Neural cell (in vitro differentiated cells): ENCODE data around the gene RNLS.

Experiments used
- EP300 ChIP-seq: fragments of 450-650 bp; conservative IDR thresholded peaks from 2 replicates; pipeline ENCODE4 v1.6.1; 2014; ENCODE audit warnings: antibody characterized with exemption, mild to moderate bottlenecking, moderate library complexity; ENCODE audit not compliant: poor library complexity, severe bottlenecking
- EZH2 ChIP-seq: fragments of 200-600, 300-800 bp; shearing (Covaris generic), sonication (generic); IDR thresholded peaks from 2 replicates; pipeline ENCODE4 v1.6.1; 2014; ENCODE audit warnings: antibody characterized with exemption, low read length, borderline replicate concordance, mild to moderate bottlenecking; ENCODE audit not compliant: insufficient read depth, poor library complexity, severe bottlenecking
- MXI1 ChIP-seq: fragments of 450-650 bp; conservative IDR thresholded peaks from 2 replicates; pipeline ENCODE4 v1.6.1; 2014; ENCODE audit warnings: antibody characterized with exemption, mild to moderate bottlenecking; ENCODE audit not compliant: poor library complexity, severe bottlenecking
- POLR2AphosphoS5 ChIP-seq: IDR thresholded peaks from 2 replicates; pipeline ENCODE4 v1.6.1; 2012
- RAD21 ChIP-seq: fragments of 450-650 bp; conservative IDR thresholded peaks from 2 replicates; pipeline ENCODE4 v1.6.1; 2014; ENCODE audit warnings: antibody characterized with exemption, mild to moderate bottlenecking, moderate library complexity
- SMC3 ChIP-seq: fragments of 450-650 bp; conservative IDR thresholded peaks from 2 replicates; pipeline ENCODE4 v1.6.1; 2014; ENCODE audit warnings: antibody characterized with exemption, mild to moderate bottlenecking, moderate library complexity; ENCODE audit not compliant: poor library complexity
- TAF1 ChIP-seq: IDR thresholded peaks from 2 replicates; pipeline ENCODE4 v1.6.1; 2012; ENCODE audit warnings: low read depth
- TF ChIP-seq, protein P1 (sequence below): fragments of 450-650 bp; IDR thresholded peaks from 2 replicates; pipeline ENCODE4 v1.5.1; 2014; ENCODE audit warnings: antibody characterized with exemption, mild to moderate bottlenecking, moderate library complexity; ENCODE audit not compliant: poor library complexity, severe bottlenecking
- TF ChIP-seq, protein P2 (sequence below): IDR thresholded peaks from 2 replicates; pipeline ENCODE4 v1.6.1; 2012; ENCODE audit warnings: borderline replicate concordance

DNA sequence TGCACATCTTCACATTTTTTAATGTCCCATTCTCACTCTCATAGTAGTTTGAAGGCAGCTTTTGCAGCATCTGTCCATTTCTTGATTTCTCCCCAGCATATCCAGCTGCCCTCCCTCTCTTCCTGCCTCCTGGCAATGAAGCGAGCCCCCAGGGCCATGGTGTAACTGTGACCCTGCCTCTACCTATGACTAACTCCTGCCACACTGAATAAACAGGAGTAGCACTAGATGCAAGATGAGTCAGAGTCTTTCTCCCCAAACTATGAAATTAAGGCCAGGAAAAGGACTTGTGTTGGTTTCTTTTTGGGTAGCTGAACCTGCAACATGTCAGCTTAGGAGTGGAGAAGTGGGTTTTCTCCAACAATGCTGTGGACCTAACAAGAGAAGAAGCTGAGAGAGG, 329.0 kb downstream of the RNLS start:
- TF ChIP-seq, protein P1, sequence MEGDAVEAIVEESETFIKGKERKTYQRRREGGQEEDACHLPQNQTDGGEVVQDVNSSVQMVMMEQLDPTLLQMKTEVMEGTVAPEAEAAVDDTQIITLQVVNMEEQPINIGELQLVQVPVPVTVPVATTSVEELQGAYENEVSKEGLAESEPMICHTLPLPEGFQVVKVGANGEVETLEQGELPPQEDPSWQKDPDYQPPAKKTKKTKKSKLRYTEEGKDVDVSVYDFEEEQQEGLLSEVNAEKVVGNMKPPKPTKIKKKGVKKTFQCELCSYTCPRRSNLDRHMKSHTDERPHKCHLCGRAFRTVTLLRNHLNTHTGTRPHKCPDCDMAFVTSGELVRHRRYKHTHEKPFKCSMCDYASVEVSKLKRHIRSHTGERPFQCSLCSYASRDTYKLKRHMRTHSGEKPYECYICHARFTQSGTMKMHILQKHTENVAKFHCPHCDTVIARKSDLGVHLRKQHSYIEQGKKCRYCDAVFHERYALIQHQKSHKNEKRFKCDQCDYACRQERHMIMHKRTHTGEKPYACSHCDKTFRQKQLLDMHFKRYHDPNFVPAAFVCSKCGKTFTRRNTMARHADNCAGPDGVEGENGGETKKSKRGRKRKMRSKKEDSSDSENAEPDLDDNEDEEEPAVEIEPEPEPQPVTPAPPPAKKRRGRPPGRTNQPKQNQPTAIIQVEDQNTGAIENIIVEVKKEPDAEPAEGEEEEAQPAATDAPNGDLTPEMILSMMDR: no peak
- TF ChIP-seq RAD21 (no peak), POLR2AphosphoS5 (no peak), EZH2 (no peak), EP300 (no peak), SMC3 (no peak), TAF1 (no peak), MXI1 (no peak)
- TF ChIP-seq, protein P2, sequence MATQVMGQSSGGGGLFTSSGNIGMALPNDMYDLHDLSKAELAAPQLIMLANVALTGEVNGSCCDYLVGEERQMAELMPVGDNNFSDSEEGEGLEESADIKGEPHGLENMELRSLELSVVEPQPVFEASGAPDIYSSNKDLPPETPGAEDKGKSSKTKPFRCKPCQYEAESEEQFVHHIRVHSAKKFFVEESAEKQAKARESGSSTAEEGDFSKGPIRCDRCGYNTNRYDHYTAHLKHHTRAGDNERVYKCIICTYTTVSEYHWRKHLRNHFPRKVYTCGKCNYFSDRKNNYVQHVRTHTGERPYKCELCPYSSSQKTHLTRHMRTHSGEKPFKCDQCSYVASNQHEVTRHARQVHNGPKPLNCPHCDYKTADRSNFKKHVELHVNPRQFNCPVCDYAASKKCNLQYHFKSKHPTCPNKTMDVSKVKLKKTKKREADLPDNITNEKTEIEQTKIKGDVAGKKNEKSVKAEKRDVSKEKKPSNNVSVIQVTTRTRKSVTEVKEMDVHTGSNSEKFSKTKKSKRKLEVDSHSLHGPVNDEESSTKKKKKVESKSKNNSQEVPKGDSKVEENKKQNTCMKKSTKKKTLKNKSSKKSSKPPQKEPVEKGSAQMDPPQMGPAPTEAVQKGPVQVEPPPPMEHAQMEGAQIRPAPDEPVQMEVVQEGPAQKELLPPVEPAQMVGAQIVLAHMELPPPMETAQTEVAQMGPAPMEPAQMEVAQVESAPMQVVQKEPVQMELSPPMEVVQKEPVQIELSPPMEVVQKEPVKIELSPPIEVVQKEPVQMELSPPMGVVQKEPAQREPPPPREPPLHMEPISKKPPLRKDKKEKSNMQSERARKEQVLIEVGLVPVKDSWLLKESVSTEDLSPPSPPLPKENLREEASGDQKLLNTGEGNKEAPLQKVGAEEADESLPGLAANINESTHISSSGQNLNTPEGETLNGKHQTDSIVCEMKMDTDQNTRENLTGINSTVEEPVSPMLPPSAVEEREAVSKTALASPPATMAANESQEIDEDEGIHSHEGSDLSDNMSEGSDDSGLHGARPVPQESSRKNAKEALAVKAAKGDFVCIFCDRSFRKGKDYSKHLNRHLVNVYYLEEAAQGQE: no peak
